HepG2 (cell line): Measurements from ENCODE around the gene RIMBP2. TPM values are rescaled to one million over a fixed set of nuclear protein-coding genes. Genes with fewer than 3 reads are reported as not detected.

Source experiments
- ATAC-seq: fragments of 200-7000 bp; cut with Tn5 transposase; 3 replicates; pipeline ENCODE4 v1.9.1; 2020; ENCODE audit warnings: mild to moderate bottlenecking, moderate library complexity
- BruUV-seq: library from RNA; stranded (reverse); fragments of 400-500 nt; replicated peaks from 2 replicates; lab custom pipeline; 2021; lab: Mats Ljungman, UMichigan
- CTCF ChIA-PET: fragments of 300-600 bp; formaldehyde crosslinking; extraction: SDS; loops from one replicate; lab custom pipeline; 2021; ENCODE audit warnings: low total read pairs, inconsistent platforms, low intra/inter-chr PET ratio; lab: Yijun Ruan, JAX
- POLR2A ChIA-PET: fragments of 350-600 bp; sonication (Branson Sonifier 250); formaldehyde crosslinking; loops from one replicate; lab custom pipeline; 2020; ENCODE audit warnings: antibody characterized with exemption, inconsistent platforms; lab: Yijun Ruan, JAX
- DNase-seq: peaks from one replicate; pipeline ENCODE4 v3.0.0-alpha.2; 2015; ENCODE audit warnings: low spot score
- FAIRE-seq: peaks from 3 replicates; lab custom pipeline; 2011; peaks lifted over from hg19 to GRCh38; lab: Jason Lieb, UNC
- H2AFZ ChIP-seq: one replicate; pipeline ENCODE4 v1.6.1; 2011; ENCODE audit warnings: low read length, inconsistent platforms
- H3K27ac ChIP-seq: fragments of 300-600 bp; 3 replicates; pipeline ENCODE4 v1.8.0; 2011; ENCODE audit warnings: mixed run types, mild to moderate bottlenecking, mixed read lengths, low read length, inconsistent platforms; ENCODE audit not compliant: insufficient read depth; ENCODE audit errors: extremely low read length
- H3K27me3 ChIP-seq, 2 experiments: fragments of 200-600 bp in 1 of 2; 2 replicates in 1 of 2; 3 replicates in 1 of 2; pipeline versions ENCODE4 v1.6.0 to v1.8.0; 2011; ENCODE audit warnings: low read length in 2 of 2, mild to moderate bottlenecking in 2 of 2, moderate library complexity in 2 of 2, inconsistent platforms in 1 of 2; ENCODE audit not compliant: insufficient read depth in 2 of 2, control insufficient read depth in 1 of 2
- H3K36me3 ChIP-seq, 2 experiments: fragments of 200-600 bp in 1 of 2; replicated peaks in 1 of 2; 2 replicates in 1 of 2; 3 replicates in 1 of 2; pipeline versions ENCODE4 v1.5.1 to v1.8.0; 2011; ENCODE audit warnings: low read length in 2 of 2, inconsistent platforms in 1 of 2; ENCODE audit not compliant: insufficient read depth in 2 of 2, control insufficient read depth in 1 of 2
- H3K4me1 ChIP-seq: 2 replicates; pipeline ENCODE4 v1.5.1; 2012; ENCODE audit warnings: low read length, inconsistent platforms; ENCODE audit not compliant: insufficient read depth
- H3K4me2 ChIP-seq: 2 replicates; pipeline ENCODE4 v1.6.0; 2011; ENCODE audit warnings: low read depth, low read length, inconsistent platforms
- H3K4me3 ChIP-seq, 3 experiments: fragments of 200-600 bp in 1 of 3; sonication (generic), shearing (Covaris generic) in 1 of 3; replicated peaks in 1 of 3; 2 replicates each; pipeline ENCODE4 v1.5.1; 2011 to 2016; ENCODE audit warnings: low read length in 3 of 3, inconsistent platforms in 2 of 3, low read depth in 2 of 3, mild to moderate bottlenecking in 2 of 3, control low read depth in 1 of 3, mixed read lengths in 1 of 3; ENCODE audit not compliant: insufficient read depth in 1 of 3
- H3K79me2 ChIP-seq: one replicate; pipeline ENCODE4 v1.6.1; 2011; ENCODE audit warnings: low read length, inconsistent platforms; ENCODE audit not compliant: insufficient read depth
- H3K9ac ChIP-seq: 2 replicates; pipeline ENCODE4 v1.6.0; 2011; ENCODE audit warnings: mild to moderate bottlenecking, low read depth, low read length, inconsistent platforms; ENCODE audit not compliant: insufficient read depth
- H3K9me3 ChIP-seq: 2 replicates; pipeline ENCODE4 v1.5.1; 2012; ENCODE audit warnings: mild to moderate bottlenecking, low read length
- H4K20me1 ChIP-seq: 2 replicates; pipeline ENCODE4 v1.6.0; 2011; ENCODE audit warnings: inconsistent platforms, mild to moderate bottlenecking, low read length, moderate library complexity; ENCODE audit not compliant: insufficient read depth
- EEA1 ChIP-seq: sonication (generic); formaldehyde crosslinking; IDR thresholded peaks from 2 replicates; pipeline ENCODE4 v1.5.1; 2020; ENCODE audit warnings: mild to moderate bottlenecking, missing genetic modification reagents, borderline replicate concordance
- FOXO1 ChIP-seq: sonication (generic); formaldehyde crosslinking; IDR thresholded peaks from 2 replicates; pipeline ENCODE4 v1.4.0; 2020; ENCODE audit warnings: missing genetic modification reagents
- NBN ChIP-seq: fragments of 450-650 bp; conservative IDR thresholded peaks from 2 replicates; pipeline ENCODE4 v1.6.1; 2017
- TERF1 ChIP-seq: sonication (generic); formaldehyde crosslinking; IDR thresholded peaks from 2 replicates; pipeline ENCODE4 v1.8.0; 2022; ENCODE audit warnings: mild to moderate bottlenecking, missing genetic modification reagents, moderate library complexity
- ZBTB34 ChIP-seq: sonication (generic); formaldehyde crosslinking; IDR thresholded peaks from 2 replicates; pipeline ENCODE4 v1.8.0; 2022; ENCODE audit warnings: mild to moderate bottlenecking, missing genetic modification reagents
- ZBTB44 ChIP-seq: sonication (generic); formaldehyde crosslinking; IDR thresholded peaks from 2 replicates; pipeline ENCODE4 v1.4.0; 2020; ENCODE audit warnings: missing genetic modification reagents
- ZFP82 ChIP-seq: sonication (generic); formaldehyde crosslinking; IDR thresholded peaks from 2 replicates; pipeline ENCODE4 v1.5.1; 2020; ENCODE audit warnings: mild to moderate bottlenecking, missing genetic modification reagents, borderline replicate concordance
- ZNF615 ChIP-seq: sonication (generic); formaldehyde crosslinking; IDR thresholded peaks from 2 replicates; pipeline ENCODE4 v1.5.0; 2020; ENCODE audit warnings: mild to moderate bottlenecking, missing genetic modification reagents, borderline replicate concordance
- ZNF800 ChIP-seq: sonication (generic); formaldehyde crosslinking; IDR thresholded peaks from 2 replicates; pipeline ENCODE4 v1.4.0; 2020; ENCODE audit warnings: missing genetic modification reagents
- ZNF883 ChIP-seq: sonication (generic); formaldehyde crosslinking; IDR thresholded peaks from 2 replicates; pipeline ENCODE4 v1.5.1; 2020; ENCODE audit warnings: mild to moderate bottlenecking, missing genetic modification reagents; ENCODE audit errors: not compliant biosample characterization
- WGBS: methylation state at CpG from one replicate; pipeline ENCODE4 v1.1.6; 2017; ENCODE audit warnings: low lambda C conversion rate; 5-methylcytosine and 5-hydroxymethylcytosine counted together
- in situ Hi-C: cut with HindIII; loops from 2 replicates; pipeline ENCODE4 v1.10.0; 2017; ENCODE audit warnings: low pct_unique_long_range_greater_than_20kb; ENCODE audit not compliant: extremely low pct_ligation_motif_present
- intact Hi-C: fragments of 100-400 bp; cut with micrococcal nuclease; formaldehyde crosslinking; loops from one replicate; pipeline ENCODE4 v1.10.0; 2022; ENCODE audit not compliant: unreplicated experiment
- polyA plus RNA-seq, 8 experiments: library from polyadenylated mRNA; depleted of rRNA in 3 of 8; stranded (reverse) in 7 of 8; unstranded in 1 of 8; fragments of >200 nt; fragmentation: Illumina TruSeq in 4 of 8; extraction: Trizol in 4 of 8; gene quantifications; 2 replicates each; pipeline versions ENCODE4 v1.2.1 to v1.2.3, GENCODE V29; 2011 to 2016; ENCODE audit warnings: low read depth in 4 of 8, missing spikeins in 1 of 8, mixed read lengths in 1 of 8; ENCODE audit not compliant: insufficient read depth in 1 of 8
- total RNA-seq, 5 experiments: library from RNA; depleted of rRNA; stranded (reverse); fragments of >200 nt; fragmentation: Illumina TruSeq; extraction: Trizol; gene quantifications; 2 replicates each; pipeline ENCODE4 v1.2.3, GENCODE V29; 2016; ENCODE audit warnings: low read depth in 1 of 5
- TF ChIP-seq, protein P1 (sequence below): sonication (generic); formaldehyde crosslinking; IDR thresholded peaks from 2 replicates; pipeline ENCODE4 v1.4.0; 2020; ENCODE audit warnings: mild to moderate bottlenecking, missing genetic modification reagents
- TF ChIP-seq, protein P2 (sequence below): sonication (generic); formaldehyde crosslinking; IDR thresholded peaks from 2 replicates; pipeline ENCODE4 v1.9.0; 2021; ENCODE audit warnings: missing genetic modification reagents, mild to moderate bottlenecking, borderline replicate concordance
- TF ChIP-seq, protein P3 (sequence below): sonication (generic); formaldehyde crosslinking; IDR thresholded peaks from 2 replicates; pipeline ENCODE4 v1.4.0; 2020; ENCODE audit warnings: mild to moderate bottlenecking, low read depth, missing genetic modification reagents

Gene RIMBP2
- total and polyA plus RNA-seq, 2 of the 13 experiments (the other 11 are each of a cell fraction or from before 2014, with no cell fraction given): 0.03 TPM; not detected in 1

- H3K27me3 ChIP-seq: peaks cover 2 to 30% of the 10 kb centered on the region in 2 experiments; a peak in 3 of 5 replicates
- CTCF ChIA-PET: no interaction called here
- TF ChIP-seq, protein P1, sequence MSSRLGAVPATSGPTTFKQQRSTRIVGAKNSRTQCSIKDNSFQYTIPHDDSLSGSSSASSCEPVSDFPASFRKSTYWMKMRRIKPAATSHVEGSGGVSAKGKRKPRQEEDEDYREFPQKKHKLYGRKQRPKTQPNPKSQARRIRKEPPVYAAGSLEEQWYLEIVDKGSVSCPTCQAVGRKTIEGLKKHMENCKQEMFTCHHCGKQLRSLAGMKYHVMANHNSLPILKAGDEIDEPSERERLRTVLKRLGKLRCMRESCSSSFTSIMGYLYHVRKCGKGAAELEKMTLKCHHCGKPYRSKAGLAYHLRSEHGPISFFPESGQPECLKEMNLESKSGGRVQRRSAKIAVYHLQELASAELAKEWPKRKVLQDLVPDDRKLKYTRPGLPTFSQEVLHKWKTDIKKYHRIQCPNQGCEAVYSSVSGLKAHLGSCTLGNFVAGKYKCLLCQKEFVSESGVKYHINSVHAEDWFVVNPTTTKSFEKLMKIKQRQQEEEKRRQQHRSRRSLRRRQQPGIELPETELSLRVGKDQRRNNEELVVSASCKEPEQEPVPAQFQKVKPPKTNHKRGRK (CRISPR knock-in tag): no peak
- no peak for TF ChIP-seq ZNF883
- TF ChIP-seq ZNF615 (CRISPR knock-in tag): no peak
- TF ChIP-seq, protein P2, sequence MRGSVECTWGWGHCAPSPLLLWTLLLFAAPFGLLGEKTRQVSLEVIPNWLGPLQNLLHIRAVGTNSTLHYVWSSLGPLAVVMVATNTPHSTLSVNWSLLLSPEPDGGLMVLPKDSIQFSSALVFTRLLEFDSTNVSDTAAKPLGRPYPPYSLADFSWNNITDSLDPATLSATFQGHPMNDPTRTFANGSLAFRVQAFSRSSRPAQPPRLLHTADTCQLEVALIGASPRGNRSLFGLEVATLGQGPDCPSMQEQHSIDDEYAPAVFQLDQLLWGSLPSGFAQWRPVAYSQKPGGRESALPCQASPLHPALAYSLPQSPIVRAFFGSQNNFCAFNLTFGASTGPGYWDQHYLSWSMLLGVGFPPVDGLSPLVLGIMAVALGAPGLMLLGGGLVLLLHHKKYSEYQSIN: no peak
- no peak for TF ChIP-seq TERF1
- no peak for TF ChIP-seq ZBTB44
- no peak for TF ChIP-seq ZNF800 (CRISPR knock-in tag)
- TF ChIP-seq FOXO1 (CRISPR knock-in tag): no peak
- TF ChIP-seq, protein P3, sequence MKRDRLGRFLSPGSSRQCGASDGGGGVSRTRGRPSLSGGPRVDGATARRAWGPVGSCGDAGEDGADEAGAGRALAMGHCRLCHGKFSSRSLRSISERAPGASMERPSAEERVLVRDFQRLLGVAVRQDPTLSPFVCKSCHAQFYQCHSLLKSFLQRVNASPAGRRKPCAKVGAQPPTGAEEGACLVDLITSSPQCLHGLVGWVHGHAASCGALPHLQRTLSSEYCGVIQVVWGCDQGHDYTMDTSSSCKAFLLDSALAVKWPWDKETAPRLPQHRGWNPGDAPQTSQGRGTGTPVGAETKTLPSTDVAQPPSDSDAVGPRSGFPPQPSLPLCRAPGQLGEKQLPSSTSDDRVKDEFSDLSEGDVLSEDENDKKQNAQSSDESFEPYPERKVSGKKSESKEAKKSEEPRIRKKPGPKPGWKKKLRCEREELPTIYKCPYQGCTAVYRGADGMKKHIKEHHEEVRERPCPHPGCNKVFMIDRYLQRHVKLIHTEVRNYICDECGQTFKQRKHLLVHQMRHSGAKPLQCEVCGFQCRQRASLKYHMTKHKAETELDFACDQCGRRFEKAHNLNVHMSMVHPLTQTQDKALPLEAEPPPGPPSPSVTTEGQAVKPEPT (CRISPR knock-in tag): no peak
- TF ChIP-seq ZFP82 (CRISPR knock-in tag): no peak
- no peak for TF ChIP-seq NBN
- TF ChIP-seq ZBTB34: no peak
- TF ChIP-seq EEA1 (CRISPR knock-in tag): no peak
These were observed 123.5 kb downstream of the RIMBP2 start for GRCh38 chr12:130592641-130593040.

More at GRCh38 chr12:130592641-130593040, 123.5 kb downstream of the RIMBP2 start:
- POLR2A ChIA-PET: no interaction called here
- Histone ChIP-seq H3K36me3 (no peaks in the 10 kb centered on the region), H3K4me3 (no peak overlapping the region), H3K27ac (no peak overlapping the region), H3K9ac (no peak overlapping the region), H3K79me2 (no peaks in the 10 kb centered on the region), H3K4me1 (no peaks in the 10 kb centered on the region), H2AFZ (no peak overlapping the region), H3K4me2 (no peak overlapping the region), H4K20me1 (no peaks in the 10 kb centered on the region), H3K9me3 (peaks cover 4% of the 10 kb centered on the region)
- BruUV-seq: no TSS peak
- FAIRE-seq (no peak), DNase-seq (no peak), ATAC-seq (no peak)
- WGBS: 53% methylated on average over 23 of the region's 23 CpGs
- intact Hi-C loops (no loop called here), in situ Hi-C loops (no loop called here)
